HG03439 (cell line): ENCODE measurements around the gene C20orf204.

ENCODE experiments used
- ATAC-seq: cut with Tn5 transposase; IDR thresholded peaks from one replicate; pipeline ENCODE4 v1.9.1; 2021; ENCODE audit warnings: mild to moderate bottlenecking, moderate library complexity; ENCODE audit not compliant: unreplicated experiment

Gene C20orf204

GRCh38 chr20:64041040-64041780, 5.2 kb downstream of the C20orf204 start:
- ATAC-seq, result no peak

DNA sequence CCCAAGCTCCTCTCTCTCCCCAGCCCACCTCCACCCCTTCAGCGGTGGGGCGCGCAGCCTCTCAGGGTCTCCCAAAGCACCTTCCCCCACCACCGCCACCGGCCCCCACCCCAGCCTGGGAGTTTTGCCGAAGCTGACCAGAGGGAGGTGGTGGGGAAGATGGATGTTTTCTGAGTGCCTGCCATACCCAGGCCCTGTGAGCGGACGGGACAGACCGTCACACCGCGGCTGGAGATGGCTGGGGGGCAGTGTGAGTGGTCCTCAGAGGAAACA, 5.7 kb downstream of the C20orf204 start:
- ATAC-seq, result no peak

DNA sequence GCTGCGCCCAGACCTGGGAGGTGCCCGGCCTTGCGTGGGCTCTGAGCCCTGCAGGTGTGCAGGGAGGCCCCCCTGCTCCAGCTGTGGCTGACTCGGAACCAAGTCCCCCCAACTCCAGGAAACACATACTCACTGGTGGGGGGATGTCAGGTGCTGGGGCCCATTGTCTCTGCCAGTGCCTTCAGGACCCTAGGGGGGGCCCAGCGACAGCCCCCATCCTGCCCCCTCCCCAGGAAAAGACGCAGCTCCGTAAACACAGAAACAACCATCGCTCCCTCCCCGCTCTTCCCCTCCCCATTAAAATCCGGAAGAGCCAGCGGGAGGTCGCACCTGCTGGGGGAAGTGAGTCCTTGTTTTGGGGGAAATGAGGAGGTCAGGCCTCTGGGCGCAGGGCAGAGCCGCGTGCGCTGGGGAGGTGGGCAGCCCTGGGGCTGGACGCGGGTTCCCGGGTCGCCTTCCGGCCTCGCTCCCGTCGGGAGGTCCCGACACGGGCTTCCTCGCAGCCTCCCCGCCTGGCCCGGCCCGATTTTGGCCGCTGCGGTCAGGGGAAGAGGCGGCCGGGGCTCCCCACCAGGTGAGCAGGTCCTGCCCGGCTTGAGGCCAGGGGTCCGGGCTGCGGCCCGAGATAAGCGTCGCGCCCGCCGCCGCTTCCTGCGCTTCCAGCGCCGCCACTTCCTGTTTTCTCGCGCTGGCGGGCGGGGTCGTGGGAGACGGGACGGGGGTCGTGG, 6.2 kb downstream of the C20orf204 start:
- ATAC-seq, result no peak

GRCh38 chr20:64043768-64044167, 7.8 kb downstream of the C20orf204 start:
- ATAC-seq, result no peak

DNA sequence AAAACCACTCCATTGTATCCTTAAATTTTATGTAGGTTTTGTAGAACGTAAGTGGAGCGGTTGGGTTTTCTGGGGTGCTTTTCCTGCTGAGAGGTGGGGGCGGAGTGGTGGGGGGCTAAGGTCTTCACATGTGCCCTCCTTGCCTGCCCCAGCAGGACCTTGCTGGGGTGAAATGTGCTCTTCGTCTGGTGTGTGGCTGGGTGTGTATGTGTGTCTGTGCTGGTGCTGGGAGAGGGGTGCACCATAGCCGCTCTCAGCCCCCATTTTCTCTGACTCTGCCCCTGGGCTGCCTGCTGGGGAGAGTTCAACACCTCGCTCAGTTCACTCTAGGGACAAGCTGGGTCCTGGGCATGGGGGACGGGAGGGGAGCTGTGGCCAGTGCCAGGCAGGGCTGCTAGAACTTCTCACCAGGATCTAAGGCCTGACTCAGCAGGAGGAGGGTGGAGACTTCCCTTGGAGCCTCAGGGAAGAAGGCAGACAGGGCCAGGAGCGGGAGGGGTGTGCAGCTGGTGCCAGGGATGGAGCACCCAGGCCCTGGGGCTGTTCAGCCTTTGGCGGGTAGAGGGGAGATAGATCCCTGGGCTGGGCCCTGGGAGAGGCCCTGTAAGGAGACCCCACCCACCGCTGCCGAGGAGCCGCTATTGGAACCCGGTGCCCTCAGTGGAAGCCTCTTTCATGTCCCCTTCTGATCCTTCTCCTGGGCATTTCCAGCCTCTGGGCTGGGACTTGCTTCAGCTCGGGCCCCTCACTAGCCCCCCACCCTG, 8.7 kb downstream of the C20orf204 start:
- no peak for ATAC-seq

DNA sequence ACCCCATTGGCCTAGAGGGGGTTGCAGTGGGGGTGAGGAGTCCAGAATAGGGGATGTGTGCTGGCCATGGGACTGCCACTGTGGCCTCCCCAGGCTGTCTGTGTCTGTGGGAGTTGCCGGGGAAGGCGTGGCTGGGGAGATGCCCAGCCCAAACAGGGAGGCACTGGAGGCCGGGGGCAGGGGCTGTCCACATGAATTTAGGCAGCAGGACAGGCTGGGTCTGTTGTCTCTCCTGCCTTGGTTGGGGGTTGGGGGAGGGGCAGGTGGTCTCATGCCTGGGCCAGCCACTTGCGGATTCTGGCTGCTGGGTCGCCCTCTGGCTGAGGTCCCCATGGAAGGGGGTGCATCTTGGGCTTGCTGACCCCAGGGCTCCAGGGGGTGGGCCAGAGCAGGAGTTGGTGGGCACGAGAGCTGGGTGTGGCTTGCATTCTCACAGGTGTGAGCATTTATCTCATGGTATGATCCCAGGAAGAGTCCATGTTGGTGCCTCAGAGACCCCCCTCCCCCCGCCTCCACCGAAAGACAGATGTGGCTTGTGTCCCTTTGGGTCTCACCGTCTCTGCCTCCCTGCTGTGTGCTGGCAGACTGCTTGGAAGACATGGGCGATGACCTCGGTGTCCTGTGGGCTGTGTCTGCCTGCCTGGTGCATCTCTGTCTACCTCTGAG, 9.5 kb downstream of the C20orf204 start:
- ATAC-seq, result no peak

DNA sequence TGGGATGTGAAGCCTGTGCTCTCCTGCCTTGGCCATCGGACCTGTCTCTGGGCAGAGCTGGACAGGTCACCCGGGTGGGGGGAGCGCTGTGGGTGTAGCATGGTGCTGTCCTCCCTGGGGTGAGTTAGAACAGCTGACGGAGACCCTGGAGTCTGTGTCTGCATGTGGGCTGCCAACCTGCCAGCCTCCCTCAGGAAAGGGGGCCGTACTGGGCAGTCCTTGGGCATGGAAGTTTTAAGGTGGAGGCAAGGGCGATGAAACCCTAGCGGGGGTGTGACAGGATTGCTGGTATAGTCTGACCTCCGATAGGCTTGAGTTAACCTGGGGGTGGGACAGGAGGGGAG, 11.0 kb downstream of the C20orf204 start:
- ATAC-seq, result no peak

- ATAC-seq, result no peak
Observed at GRCh38 chr20:64047968-64048401, 12.0 kb downstream of the C20orf204 start.

- ATAC-seq, result no peak
Observed at GRCh38 chr20:64048402-64049044, 12.5 kb downstream of the C20orf204 start.

DNA sequence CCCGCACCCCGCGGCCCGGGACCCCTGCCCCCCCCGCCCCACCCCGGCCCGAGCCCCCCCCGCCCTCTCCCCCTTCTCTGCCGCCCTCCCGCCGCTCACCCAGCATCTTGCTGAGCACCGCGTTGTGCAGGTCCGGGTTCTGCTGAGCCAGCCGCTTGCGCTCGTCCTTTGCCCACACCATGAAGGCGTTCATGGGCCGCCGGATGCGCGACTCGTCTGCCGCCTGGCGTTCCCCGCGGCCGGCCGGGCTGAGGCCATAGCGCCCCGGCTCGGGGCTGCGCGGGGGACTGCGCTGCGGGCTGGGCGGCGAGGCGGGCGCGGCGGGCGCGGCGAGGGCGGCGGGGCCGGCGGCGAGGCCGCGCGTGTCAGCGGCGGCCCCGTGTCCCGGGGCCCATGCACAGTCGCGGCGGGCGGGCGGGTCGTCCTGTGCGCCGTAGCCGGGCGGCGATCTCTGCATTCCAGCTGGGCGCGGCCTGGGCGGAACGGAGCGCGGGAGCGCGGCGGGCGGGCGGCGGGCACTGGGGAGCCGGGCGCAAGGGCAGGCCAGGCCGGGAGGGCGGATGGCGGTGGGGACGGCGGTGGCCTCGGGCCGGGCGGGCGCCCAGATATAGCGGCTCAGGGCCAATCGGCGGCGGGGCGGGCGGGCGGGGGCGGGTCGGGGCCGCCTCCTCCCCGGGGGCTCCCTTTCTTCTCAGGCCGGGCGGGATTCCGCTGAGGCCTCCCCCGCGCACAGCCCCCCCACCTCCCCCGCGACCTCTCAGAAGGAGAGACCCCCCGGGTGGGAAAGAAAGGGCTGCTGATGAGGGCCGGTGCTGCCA, 13.3 kb downstream of the C20orf204 start, which contains the start of gene SOX18:
TSS of gene SOX18 (minus strand) at position 580 of the 818 bp plus-strand sequence. CDS start at position 457, 123 bp downstream.
- no peak for ATAC-seq

GRCh38 chr20:64049878-64050260, 13.9 kb downstream of the C20orf204 start:
- no peak for ATAC-seq

DNA sequence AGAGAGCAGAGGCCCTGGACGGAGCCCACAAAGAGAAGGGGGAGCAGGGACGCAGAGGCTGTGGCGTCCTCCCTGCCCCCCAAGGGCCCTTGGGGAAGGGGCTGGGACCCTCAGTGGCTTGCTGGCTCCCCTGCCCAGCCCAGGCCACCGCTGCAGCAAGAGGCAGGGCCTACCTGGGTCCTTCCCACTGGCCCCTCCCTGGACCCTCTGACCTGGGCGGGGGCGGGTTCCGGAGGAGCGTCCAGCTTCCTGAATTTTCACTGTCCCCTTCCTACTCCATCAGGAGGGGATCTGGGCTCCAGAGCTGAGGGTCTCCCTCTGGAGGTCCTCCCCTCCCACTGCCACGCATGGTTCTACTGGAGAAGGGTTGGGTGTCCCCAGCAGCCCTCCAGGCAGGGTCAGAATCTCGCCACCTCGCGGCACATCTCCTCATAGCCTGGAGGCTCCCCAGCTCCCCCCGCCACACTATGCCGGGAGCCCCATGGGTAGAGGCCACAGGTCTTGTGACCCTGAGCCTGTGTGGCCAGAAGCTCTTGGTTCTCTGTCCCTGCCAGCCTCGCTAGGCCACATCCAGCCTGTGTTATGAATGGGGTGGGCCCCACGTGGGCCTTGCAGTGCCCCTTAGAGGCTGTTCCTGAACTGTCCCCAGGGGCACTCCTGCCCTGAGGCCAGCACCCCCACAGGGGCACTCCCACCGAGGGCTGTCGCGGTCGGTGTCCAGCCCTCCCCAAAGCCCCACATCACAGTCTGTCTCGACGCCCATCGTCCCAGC, 14.5 kb downstream of the C20orf204 start:
- no peak for ATAC-seq

DNA sequence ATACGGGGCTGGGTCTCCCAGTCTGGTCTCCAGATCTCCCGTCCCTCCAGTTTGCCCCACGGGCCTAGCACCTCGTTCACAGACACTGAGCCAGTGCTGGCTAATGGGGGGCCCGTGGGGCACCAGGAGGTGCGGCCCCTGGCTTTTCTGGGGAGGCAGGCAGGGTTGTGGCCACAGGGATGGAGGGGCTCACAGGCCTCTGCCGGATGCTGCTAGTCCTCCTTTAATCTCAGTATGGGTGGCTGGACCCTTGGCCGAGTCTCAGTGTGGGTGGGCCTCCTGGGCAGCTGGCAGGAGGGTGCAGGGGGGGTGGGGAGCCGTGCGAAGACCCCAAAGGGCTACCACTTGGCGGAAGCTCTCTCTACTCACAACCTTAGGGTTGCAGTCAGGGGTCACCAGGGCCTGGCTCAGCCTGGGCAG, 15.1 kb downstream of the C20orf204 start:
- no peak for ATAC-seq

GRCh38 chr20:64051561-64052325, 15.8 kb downstream of the C20orf204 start:
- no peak for ATAC-seq

- no peak for ATAC-seq
Observed at GRCh38 chr20:64052326-64052722, 16.3 kb downstream of the C20orf204 start.

- ATAC-seq, result no peak
Observed at GRCh38 chr20:64052987-64053840, 17.2 kb downstream of the C20orf204 start.

- no peak for ATAC-seq
Observed at GRCh38 chr20:64053841-64054661, 18.1 kb downstream of the C20orf204 start.
